Measurements from ENCODE around the gene BPTF.
"Not testable (repeated sequence)": the region's sequence is repeated elsewhere in the genome, so short reads cannot be mapped to it uniquely, and the experiment has no call there.

The BPTF gene

DNA sequence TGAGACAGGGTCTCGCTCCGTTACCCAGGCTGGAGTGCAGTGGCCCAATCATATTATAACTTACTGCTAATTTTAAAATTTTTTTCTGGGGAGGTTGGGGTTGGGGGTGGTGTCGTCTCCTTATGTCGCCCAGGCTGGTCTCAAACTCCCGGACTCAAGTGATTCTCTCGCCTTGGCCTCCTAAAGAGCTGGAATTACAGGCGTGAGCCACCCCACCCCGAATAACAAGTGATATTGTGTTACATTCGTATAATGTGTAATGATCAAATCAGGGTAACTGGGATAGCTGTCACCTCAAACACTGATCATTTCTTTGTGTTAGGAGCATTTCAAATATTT lies 194.0 kb downstream of the BPTF start:
- no peak for DNase-seq (ENCODE audit: low read depth)
- H3K4me3 ChIP-seq (ENCODE audit: low read length) = no peak overlapping the region
- TF ChIP-seq, protein P1, sequence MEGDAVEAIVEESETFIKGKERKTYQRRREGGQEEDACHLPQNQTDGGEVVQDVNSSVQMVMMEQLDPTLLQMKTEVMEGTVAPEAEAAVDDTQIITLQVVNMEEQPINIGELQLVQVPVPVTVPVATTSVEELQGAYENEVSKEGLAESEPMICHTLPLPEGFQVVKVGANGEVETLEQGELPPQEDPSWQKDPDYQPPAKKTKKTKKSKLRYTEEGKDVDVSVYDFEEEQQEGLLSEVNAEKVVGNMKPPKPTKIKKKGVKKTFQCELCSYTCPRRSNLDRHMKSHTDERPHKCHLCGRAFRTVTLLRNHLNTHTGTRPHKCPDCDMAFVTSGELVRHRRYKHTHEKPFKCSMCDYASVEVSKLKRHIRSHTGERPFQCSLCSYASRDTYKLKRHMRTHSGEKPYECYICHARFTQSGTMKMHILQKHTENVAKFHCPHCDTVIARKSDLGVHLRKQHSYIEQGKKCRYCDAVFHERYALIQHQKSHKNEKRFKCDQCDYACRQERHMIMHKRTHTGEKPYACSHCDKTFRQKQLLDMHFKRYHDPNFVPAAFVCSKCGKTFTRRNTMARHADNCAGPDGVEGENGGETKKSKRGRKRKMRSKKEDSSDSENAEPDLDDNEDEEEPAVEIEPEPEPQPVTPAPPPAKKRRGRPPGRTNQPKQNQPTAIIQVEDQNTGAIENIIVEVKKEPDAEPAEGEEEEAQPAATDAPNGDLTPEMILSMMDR (IDR thresholded peaks at IDR 0.05; ENCODE audit: insufficient read depth, low read depth, low read length, missing control alignments) = no peak

DNA sequence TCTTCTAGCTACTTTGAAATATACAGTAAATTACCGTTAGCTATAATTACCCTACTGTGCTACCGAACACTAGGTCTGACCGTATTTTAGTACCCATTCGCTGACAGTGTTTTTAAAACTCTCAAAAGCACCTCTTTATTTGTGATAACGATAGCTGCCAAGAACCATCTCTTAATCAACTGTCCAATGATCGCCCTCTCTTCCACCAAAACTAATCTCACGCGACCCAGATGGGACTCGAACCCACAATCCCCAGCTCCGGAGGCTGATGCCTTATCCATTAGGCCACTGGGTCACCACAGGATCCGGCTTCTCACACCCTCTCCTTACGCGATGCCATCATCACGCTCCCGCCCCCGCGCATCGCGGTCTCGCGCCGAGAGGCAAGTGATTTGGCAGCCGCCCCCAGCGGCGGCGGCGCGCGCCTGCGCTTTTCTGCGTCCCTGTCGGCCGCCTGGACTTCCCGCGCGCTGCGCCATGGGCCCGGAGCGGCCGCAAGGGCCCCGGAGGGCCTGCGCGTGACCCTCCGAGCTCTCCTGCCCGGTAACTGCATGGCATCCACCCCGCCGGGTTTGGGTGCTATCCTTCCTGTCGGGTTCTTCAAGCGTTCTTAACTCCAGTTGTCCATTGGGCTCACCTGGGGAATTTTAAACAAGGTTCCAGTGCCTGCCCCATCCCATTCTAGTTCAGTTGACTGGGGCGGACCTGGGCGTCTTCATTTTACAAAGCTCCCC lies 194.5 kb downstream of the BPTF start:
- peak overlapping the region; percentile 65 for H3K4me3 ChIP-seq (ENCODE audit: low read length)
- TF ChIP-seq, protein P1 (IDR thresholded peaks at IDR 0.05; ENCODE audit: insufficient read depth, low read depth, low read length, missing control alignments) = peak; percentile 10
- peak; percentile 94 for DNase-seq (ENCODE audit: low read depth)

DNA sequence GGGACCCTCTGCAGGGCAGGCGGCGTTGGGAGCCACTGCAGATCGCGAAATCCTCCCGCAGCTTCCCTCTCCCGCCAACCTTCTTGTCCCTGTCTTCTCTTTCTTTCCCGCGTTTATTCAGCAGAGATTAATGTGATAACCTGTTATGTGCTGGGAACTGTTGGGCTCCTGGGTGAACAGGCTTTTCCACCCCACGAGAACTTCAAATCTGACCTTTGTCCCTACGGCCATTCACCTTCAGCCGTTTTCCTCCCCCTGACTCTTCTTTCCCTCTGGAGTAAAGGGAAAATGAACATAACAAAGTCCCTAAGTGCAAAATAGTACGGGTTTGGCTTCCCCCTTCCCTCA lies 195.1 kb downstream of the BPTF start:
- H3K4me3 ChIP-seq (ENCODE audit: low read length) = peak overlapping the region; percentile 65
- no peak for DNase-seq (ENCODE audit: low read depth)

DNA sequence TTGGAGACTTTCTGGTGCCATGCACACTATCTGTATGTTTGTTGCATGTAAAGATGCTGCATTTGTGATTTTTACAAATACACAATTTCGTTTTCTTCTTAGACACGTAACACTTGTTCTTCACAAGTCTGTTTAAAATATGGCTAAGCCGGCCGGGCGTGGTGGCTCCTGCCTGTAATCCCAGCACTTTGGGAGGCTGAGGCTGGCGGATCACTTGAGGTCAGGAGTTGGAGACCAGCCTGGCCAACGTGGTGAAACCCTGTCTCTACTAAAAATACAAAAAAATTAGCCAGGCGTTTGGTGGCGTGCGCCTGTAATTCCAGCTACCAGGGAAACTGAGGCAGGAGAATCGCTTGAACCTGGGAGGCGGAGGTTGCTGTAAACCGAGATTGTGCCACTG lies 195.5 kb downstream of the BPTF start:
- peak overlapping the region; percentile 65 for H3K4me3 ChIP-seq (ENCODE audit: low read length)
- not testable (repeated sequence) for DNase-seq (ENCODE audit: low read depth)

More for the DNA sequence above, 195.1 kb downstream of the BPTF start:
- TF ChIP-seq, protein P1 (IDR thresholded peaks at IDR 0.05; ENCODE audit: insufficient read depth, low read depth, low read length, missing control alignments) = no peak

DNA sequence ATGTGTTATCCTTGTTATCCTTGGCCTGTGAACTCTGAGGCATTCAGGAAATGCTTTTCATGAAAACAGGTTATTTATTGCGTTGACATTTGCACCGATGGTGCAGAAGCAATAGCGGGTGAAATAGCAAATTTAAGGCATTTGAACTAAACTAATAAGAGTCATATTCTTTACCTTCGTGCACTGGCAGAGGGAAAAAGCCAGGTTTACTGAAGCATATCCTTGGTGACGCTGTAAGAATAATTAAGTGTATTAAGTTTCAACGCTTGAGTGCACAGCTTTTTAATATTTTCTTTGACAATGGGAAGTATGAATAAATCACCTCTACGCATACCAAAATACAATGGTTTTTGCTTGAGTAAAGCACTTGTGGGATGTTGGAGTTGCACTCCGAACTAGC lies 196.7 kb downstream of the BPTF start:
- TF ChIP-seq, protein P1 (IDR thresholded peaks at IDR 0.05; ENCODE audit: insufficient read depth, low read depth, low read length, missing control alignments) = no peak
- H3K4me3 ChIP-seq (ENCODE audit: low read length) = no peak overlapping the region
- DNase-seq (ENCODE audit: low read depth) = no peak

DNA sequence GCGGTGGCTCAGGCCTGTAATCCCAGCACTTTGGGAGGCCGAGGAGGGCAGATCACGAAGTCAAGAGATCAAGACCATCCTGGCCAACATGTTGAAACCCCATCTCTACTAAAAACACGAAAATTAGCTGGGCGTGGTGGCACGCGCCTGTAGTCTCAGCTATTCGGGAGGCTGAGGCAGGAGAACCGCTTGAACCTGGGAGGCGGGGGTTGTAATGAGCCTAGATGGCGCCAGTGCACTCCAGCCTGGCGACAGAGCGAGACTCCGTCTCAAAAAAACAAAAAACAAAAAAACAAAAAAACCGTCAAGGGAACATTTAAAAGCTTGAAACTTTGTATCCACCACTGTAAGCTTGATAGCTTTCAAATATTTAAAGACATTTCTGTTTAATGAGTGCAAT lies 197.2 kb downstream of the BPTF start:
- H3K4me3 ChIP-seq (ENCODE audit: low read length); DNase-seq (ENCODE audit: low read depth): not testable (repeated sequence)

DNA sequence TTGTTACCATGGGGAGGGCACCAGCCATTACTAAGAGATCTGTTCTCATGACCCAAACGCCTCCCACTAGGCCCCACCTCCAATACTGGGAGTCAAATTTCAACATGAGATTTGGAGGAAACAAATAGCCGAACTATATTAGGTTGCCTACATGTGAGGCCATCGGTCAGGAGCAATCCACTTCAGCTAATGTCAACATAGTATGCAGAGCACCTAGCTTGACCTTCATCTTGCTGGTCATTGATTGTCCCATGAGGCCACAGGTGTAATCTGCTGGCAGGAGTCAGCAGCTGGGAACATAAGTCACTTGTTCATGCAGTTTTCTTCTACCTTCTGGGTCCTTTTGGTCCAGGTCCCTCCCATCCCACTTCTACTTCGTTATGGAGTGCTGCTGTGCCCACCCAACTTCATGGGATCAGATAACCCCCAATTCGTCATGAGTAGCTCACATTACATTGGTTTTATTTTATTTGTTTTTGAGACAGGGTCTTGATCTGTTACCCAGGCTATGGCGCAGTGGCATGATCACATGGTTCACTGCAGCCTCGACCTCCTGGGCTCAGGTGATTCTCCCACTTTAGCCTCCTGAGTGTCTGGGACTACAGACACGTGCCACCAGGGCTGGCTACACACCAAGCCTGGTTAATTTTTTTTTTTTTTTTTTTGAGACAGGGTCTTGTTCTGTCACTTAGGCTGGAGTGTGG lies 204.4 kb downstream of the BPTF start:
- no peak for DNase-seq (ENCODE audit: low read depth)
- H3K4me3 ChIP-seq (ENCODE audit: low read length) = no peak overlapping the region
- TF ChIP-seq, protein P1 (IDR thresholded peaks at IDR 0.05; ENCODE audit: insufficient read depth, low read depth, low read length, missing control alignments) = no peak

Measured in epithelial cell of esophagus (primary cell).